Tibial nerve (tissue), 4 donors: Measurements from ENCODE around the gene MOSPD3.

Experiments
- EP300 ChIP-seq, 2 donors: sonication (generic); formaldehyde crosslinking; IDR thresholded peaks; one replicate each; pipeline ENCODE4 v1.6.1; 2017; ENCODE audit warnings: antibody characterized with exemption in 2 of 2, mild to moderate bottlenecking in 1 of 2
- POLR2A ChIP-seq, 2 donors: fragments of 450-650 bp; IDR thresholded peaks; one replicate each; pipeline ENCODE4 v1.6.1; 2017; ENCODE audit warnings: antibody characterized with exemption in 2 of 2, mild to moderate bottlenecking in 2 of 2, moderate library complexity in 2 of 2
- TF ChIP-seq, protein P1 (sequence below), 5 experiments: fragments of 200-600 bp in 3 of 5; fragments of 450-650 bp in 2 of 5; sonication (generic) in 3 of 5; IDR thresholded peaks; one replicate each; pipeline ENCODE4 v1.5.1; 2016 to 2019; ENCODE audit warnings: antibody characterized with exemption in 5 of 5, mild to moderate bottlenecking in 3 of 5, moderate library complexity in 2 of 5

DNA sequence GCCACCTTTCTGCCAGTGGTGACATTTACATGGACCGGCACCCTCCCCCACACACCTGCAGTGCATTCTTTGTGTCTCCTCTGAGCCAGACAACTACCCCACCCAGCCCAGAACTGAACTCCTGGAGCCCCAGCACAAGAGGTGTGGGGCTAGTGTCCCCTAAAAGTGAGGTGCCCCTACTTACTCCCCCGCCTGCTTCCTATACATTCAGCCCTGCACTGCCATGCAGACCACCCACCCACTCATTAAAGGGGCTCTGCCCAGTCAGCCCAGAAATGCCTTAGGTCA, 40.6 kb upstream of the MOSPD3 start:
- TF ChIP-seq EP300 (IDR thresholded peaks at IDR 0.05) (no peak), POLR2A (IDR thresholded peaks at IDR 0.05) (no peak)
- TF ChIP-seq, protein P1, sequence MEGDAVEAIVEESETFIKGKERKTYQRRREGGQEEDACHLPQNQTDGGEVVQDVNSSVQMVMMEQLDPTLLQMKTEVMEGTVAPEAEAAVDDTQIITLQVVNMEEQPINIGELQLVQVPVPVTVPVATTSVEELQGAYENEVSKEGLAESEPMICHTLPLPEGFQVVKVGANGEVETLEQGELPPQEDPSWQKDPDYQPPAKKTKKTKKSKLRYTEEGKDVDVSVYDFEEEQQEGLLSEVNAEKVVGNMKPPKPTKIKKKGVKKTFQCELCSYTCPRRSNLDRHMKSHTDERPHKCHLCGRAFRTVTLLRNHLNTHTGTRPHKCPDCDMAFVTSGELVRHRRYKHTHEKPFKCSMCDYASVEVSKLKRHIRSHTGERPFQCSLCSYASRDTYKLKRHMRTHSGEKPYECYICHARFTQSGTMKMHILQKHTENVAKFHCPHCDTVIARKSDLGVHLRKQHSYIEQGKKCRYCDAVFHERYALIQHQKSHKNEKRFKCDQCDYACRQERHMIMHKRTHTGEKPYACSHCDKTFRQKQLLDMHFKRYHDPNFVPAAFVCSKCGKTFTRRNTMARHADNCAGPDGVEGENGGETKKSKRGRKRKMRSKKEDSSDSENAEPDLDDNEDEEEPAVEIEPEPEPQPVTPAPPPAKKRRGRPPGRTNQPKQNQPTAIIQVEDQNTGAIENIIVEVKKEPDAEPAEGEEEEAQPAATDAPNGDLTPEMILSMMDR (IDR thresholded peaks at IDR 0.05), result no peak
